H1 (cell line): ENCODE data around the gene CAMTA1. TPM values are rescaled to one million over a fixed set of nuclear protein-coding genes. Genes with fewer than 3 reads are reported as not detected.
A peak's percentile ranks its signal among the peaks of the same experiment; 100 is the strongest.

Source experiments
- CTCF ChIA-PET: fragments of 300-600 bp; sonication (Branson Sonifier 250); formaldehyde crosslinking; loops from one replicate; lab custom pipeline; 2021; ENCODE audit not compliant: partially characterized antibody; lab: Charles Lee
- POLR2A ChIA-PET: fragments of 300-600 bp; sonication (Branson Sonifier 250); formaldehyde crosslinking; loops from one replicate; lab custom pipeline; 2021; ENCODE audit warnings: inconsistent platforms; ENCODE audit not compliant: partially characterized antibody; lab: Charles Lee
- DNase-seq, 2 experiments: peaks; one replicate each; pipeline versions ENCODE4 v3.0.0 to v3.0.0-alpha.2; 2010 to 2022; ENCODE audit warnings: low spot score in 2 of 2, low read depth in 1 of 2, mixed read lengths in 1 of 2
- FAIRE-seq: peaks from 2 replicates; lab custom pipeline; 2011; peaks lifted over from hg19 to GRCh38; lab: Jason Lieb, UNC
- H2AFZ ChIP-seq: 2 replicates; pipeline ENCODE4 v1.8.1; 2012; ENCODE audit warnings: low read length, inconsistent platforms
- H2AK5ac ChIP-seq: 2 replicates; pipeline ENCODE4 v1.6.1; 2013; ENCODE audit warnings: low read depth, low read length
- H2BK120ac ChIP-seq: replicated peaks from 2 replicates; pipeline ENCODE3; 2013; ENCODE audit warnings: low read depth, low read length, inconsistent platforms
- H2BK12ac ChIP-seq: 2 replicates; pipeline ENCODE4 v1.6.1; 2013; ENCODE audit warnings: low read depth, low read length
- H2BK15ac ChIP-seq: 2 replicates; pipeline ENCODE4 v1.6.1; 2013; ENCODE audit warnings: low read length
- H2BK20ac ChIP-seq: 2 replicates; pipeline ENCODE4 v1.6.1; 2013; ENCODE audit warnings: low read length
- H2BK5ac ChIP-seq: 2 replicates; pipeline ENCODE4 v1.6.1; 2013; ENCODE audit warnings: low read depth, low read length
- H3K14ac ChIP-seq: 2 replicates; pipeline ENCODE4 v1.6.1; 2013; ENCODE audit warnings: inconsistent platforms; ENCODE audit not compliant: insufficient read length
- H3K18ac ChIP-seq: 2 replicates; pipeline ENCODE4 v1.6.1; 2013; ENCODE audit warnings: low read length; ENCODE audit errors: extremely low read depth
- H3K23ac ChIP-seq: 2 replicates; pipeline ENCODE4 v1.6.1; 2013; ENCODE audit warnings: inconsistent platforms; ENCODE audit not compliant: insufficient read length
- H3K23me2 ChIP-seq: 2 replicates; pipeline ENCODE4 v1.6.1; 2013; ENCODE audit warnings: low read depth, low read length
- H3K27ac ChIP-seq: 2 replicates; pipeline ENCODE4 v1.6.1; 2011; ENCODE audit warnings: low read depth, low read length, inconsistent platforms
- H3K27me3 ChIP-seq, 4 experiments: replicated peaks in 1 of 4; 1 replicate in 1 of 4; 2 replicates in 3 of 4; pipeline versions ENCODE4 v1.6.1 to v1.8.1; 2011 to 2013; ENCODE audit warnings: low read length in 3 of 4, mild to moderate bottlenecking in 3 of 4, inconsistent platforms in 2 of 4, mixed read lengths in 2 of 4, moderate library complexity in 1 of 4; ENCODE audit not compliant: control insufficient read depth in 3 of 4, insufficient read depth in 3 of 4; ENCODE audit errors: extremely low read depth in 1 of 4
- H3K36me3 ChIP-seq, 4 experiments: 2 replicates each; pipeline versions ENCODE4 v1.6.1 to v1.8.1; 2011 to 2013; ENCODE audit warnings: mild to moderate bottlenecking in 4 of 4, low read length in 3 of 4, moderate library complexity in 2 of 4, control low read depth in 1 of 4, inconsistent platforms in 1 of 4; ENCODE audit not compliant: insufficient read depth in 4 of 4, control insufficient read depth in 2 of 4
- H3K4ac ChIP-seq: replicated peaks from 2 replicates; pipeline ENCODE3; 2013; ENCODE audit warnings: low read length, low read depth, mixed read lengths, inconsistent platforms; ENCODE audit not compliant: insufficient read length
- H3K4me1 ChIP-seq, 4 experiments: replicated peaks in 1 of 4; 1 replicate in 1 of 4; 2 replicates in 3 of 4; pipeline versions ENCODE4 v1.6.1 to v1.8.1; 2011 to 2013; ENCODE audit warnings: low read length in 3 of 4, inconsistent platforms in 2 of 4, mixed read lengths in 1 of 4; ENCODE audit not compliant: insufficient read depth in 4 of 4, control insufficient read depth in 3 of 4
- H3K4me2 ChIP-seq, 2 experiments: 2 replicates each; pipeline versions ENCODE4 v1.6.1 to v1.8.1; 2011 to 2013; ENCODE audit warnings: low read depth in 2 of 2, low read length in 2 of 2, control low read depth in 1 of 2, inconsistent platforms in 1 of 2, mild to moderate bottlenecking in 1 of 2; ENCODE audit not compliant: insufficient read depth in 1 of 2
- H3K4me3 ChIP-seq, 4 experiments: fragments of 200-600, 300-600 bp in 1 of 4; sonication (generic), shearing (Covaris generic), sonication (Bioruptor Twin) in 1 of 4; 2 replicates each; pipeline versions ENCODE4 v1.5.1 to v1.8.1; 2011 to 2016; ENCODE audit warnings: low read length in 4 of 4, low read depth in 3 of 4, control low read depth in 2 of 4, inconsistent platforms in 2 of 4, mild to moderate bottlenecking in 2 of 4, mixed read lengths in 1 of 4, moderate library complexity in 1 of 4; ENCODE audit not compliant: insufficient read depth in 2 of 4; ENCODE audit errors: extremely low read depth in 1 of 4
- H3K56ac ChIP-seq: replicated peaks from 2 replicates; pipeline ENCODE3; 2013; ENCODE audit warnings: low read depth, mild to moderate bottlenecking, mixed read lengths, low read length, inconsistent platforms; ENCODE audit not compliant: insufficient read length
- H3K79me1 ChIP-seq: 2 replicates; pipeline ENCODE4 v1.6.1; 2013; ENCODE audit warnings: low read depth, low read length, control low read depth
- H3K79me2 ChIP-seq, 2 experiments: 2 replicates each; pipeline versions ENCODE4 v1.6.1 to v1.8.1; 2012 to 2013; ENCODE audit warnings: low read length in 2 of 2, mild to moderate bottlenecking in 2 of 2, inconsistent platforms in 1 of 2; ENCODE audit not compliant: insufficient read depth in 2 of 2, control insufficient read depth in 1 of 2
- H3K9ac ChIP-seq, 4 experiments: replicated peaks in 1 of 4; 1 replicate in 1 of 4; 2 replicates in 3 of 4; pipeline versions ENCODE4 v1.6.1 to v1.8.1; 2011 to 2013; ENCODE audit warnings: low read depth in 3 of 4, low read length in 3 of 4, control low read depth in 2 of 4, mild to moderate bottlenecking in 2 of 4, moderate library complexity in 2 of 4, inconsistent platforms in 1 of 4; ENCODE audit errors: extremely low read depth in 1 of 4
- H3K9me3 ChIP-seq, 2 experiments: 2 replicates each; pipeline versions ENCODE4 v1.6.1 to v1.8.1; 2012 to 2013; ENCODE audit warnings: mild to moderate bottlenecking in 2 of 2, moderate library complexity in 2 of 2, control low read depth in 1 of 2, inconsistent platforms in 1 of 2, low read depth in 1 of 2, low read length in 1 of 2, mixed read lengths in 1 of 2; ENCODE audit not compliant: insufficient read depth in 2 of 2
- H4K20me1 ChIP-seq, 2 experiments: replicated peaks in 1 of 2; 2 replicates each; pipeline versions ENCODE3 to v1.8.1; 2011 to 2013; ENCODE audit warnings: inconsistent platforms in 2 of 2, low read length in 2 of 2, mild to moderate bottlenecking in 1 of 2; ENCODE audit not compliant: insufficient read depth in 2 of 2, control insufficient read depth in 1 of 2
- H4K5ac ChIP-seq: 2 replicates; pipeline ENCODE4 v1.6.1; 2013; ENCODE audit warnings: low read length, low read depth, mixed read lengths, inconsistent platforms; ENCODE audit not compliant: insufficient read length
- H4K8ac ChIP-seq: 2 replicates; pipeline ENCODE4 v1.8.0; 2013; ENCODE audit warnings: mild to moderate bottlenecking, moderate library complexity, low read length, inconsistent platforms; ENCODE audit not compliant: insufficient read depth; ENCODE audit errors: extremely low read depth
- H4K91ac ChIP-seq: replicated peaks from 2 replicates; pipeline ENCODE3; 2013; ENCODE audit warnings: low read length, mixed read lengths, inconsistent platforms; ENCODE audit not compliant: insufficient read length
- CTBP2 ChIP-seq: IDR thresholded peaks from 2 replicates; pipeline ENCODE4 v1.7.0; 2011; ENCODE audit warnings: borderline replicate concordance, mild to moderate bottlenecking, moderate library complexity, mixed read lengths, low read length; ENCODE audit not compliant: insufficient read depth, insufficient read length
- EGR1 ChIP-seq: IDR thresholded peaks from 2 replicates; pipeline ENCODE4 v1.6.1; 2011; ENCODE audit warnings: low read depth, low read length, borderline replicate concordance
- GABPA ChIP-seq: IDR thresholded peaks from 2 replicates; pipeline ENCODE4 v1.6.1; 2011; ENCODE audit warnings: mild to moderate bottlenecking, low read length, moderate library complexity, borderline replicate concordance; ENCODE audit not compliant: insufficient read depth
- MAFK ChIP-seq: IDR thresholded peaks from 2 replicates; pipeline ENCODE4 v1.6.1; 2012; ENCODE audit warnings: low read depth, mild to moderate bottlenecking, improper control_type of control experiment, low read length
- RAD21 ChIP-seq, 2 experiments: IDR thresholded peaks in 1 of 2; conservative IDR thresholded peaks in 1 of 2; 2 replicates each; pipeline ENCODE4 v1.6.1; 2011; ENCODE audit warnings: low read depth in 2 of 2, low read length in 2 of 2, improper control_type of control experiment in 1 of 2, inconsistent platforms in 1 of 2, mild to moderate bottlenecking in 1 of 2, moderate library complexity in 1 of 2
- SIX5 ChIP-seq: IDR thresholded peaks from 2 replicates; pipeline ENCODE4 v1.6.1; 2011; ENCODE audit warnings: mild to moderate bottlenecking, low read depth, low read length
- WGBS, 2 experiments: shearing (Covaris generic) in 1 of 2; methylation state at CpG; one replicate each; pipeline versions ENCODE4 v1.1.6 to v1.1.7; 2013 to 2015; ENCODE audit warnings: low lambda C conversion rate in 2 of 2, mixed read lengths in 2 of 2, inconsistent platforms in 1 of 2, low coverage in 1 of 2, missing lambda C conversion rate in 1 of 2; ENCODE audit not compliant: insufficient replicate concordance in 2 of 2, insufficient coverage in 1 of 2, insufficient read length in 1 of 2; ENCODE audit errors: extremely low coverage in 1 of 2, missing lambda C conversion rate in 1 of 2; 5-methylcytosine and 5-hydroxymethylcytosine counted together
- polyA plus RNA-seq, 7 experiments: library from polyadenylated mRNA; depleted of rRNA in 3 of 7; stranded (reverse) in 5 of 7; unstranded in 2 of 7; fragments of >200 nt in 5 of 7; fragments of 200-250 nt in 2 of 7; gene quantifications; 1 replicate in 5 of 7; 2 replicates in 1 of 7; 4 replicates in 1 of 7; pipeline versions ENCODE4 v1.2.1 to v1.2.3, GENCODE V29; 2011 to 2013; ENCODE audit warnings: missing spikeins in 2 of 7, mixed read lengths in 2 of 7
- total RNA-seq: library from RNA; stranded (reverse); fragmentation: NEBNext Ultra II Directional; extraction: Animal tissue kit (Norgen Biotek cat#: 25700); gene quantifications from 2 replicates; pipeline ENCODE4 v1.2.1, GENCODE V29; 2021

Gene CAMTA1
- total and polyA plus RNA-seq, 2 of the 8 experiments (the other 6 are each of a cell fraction or from before 2014, with no cell fraction given), result 65.0 to 119 TPM

DNA sequence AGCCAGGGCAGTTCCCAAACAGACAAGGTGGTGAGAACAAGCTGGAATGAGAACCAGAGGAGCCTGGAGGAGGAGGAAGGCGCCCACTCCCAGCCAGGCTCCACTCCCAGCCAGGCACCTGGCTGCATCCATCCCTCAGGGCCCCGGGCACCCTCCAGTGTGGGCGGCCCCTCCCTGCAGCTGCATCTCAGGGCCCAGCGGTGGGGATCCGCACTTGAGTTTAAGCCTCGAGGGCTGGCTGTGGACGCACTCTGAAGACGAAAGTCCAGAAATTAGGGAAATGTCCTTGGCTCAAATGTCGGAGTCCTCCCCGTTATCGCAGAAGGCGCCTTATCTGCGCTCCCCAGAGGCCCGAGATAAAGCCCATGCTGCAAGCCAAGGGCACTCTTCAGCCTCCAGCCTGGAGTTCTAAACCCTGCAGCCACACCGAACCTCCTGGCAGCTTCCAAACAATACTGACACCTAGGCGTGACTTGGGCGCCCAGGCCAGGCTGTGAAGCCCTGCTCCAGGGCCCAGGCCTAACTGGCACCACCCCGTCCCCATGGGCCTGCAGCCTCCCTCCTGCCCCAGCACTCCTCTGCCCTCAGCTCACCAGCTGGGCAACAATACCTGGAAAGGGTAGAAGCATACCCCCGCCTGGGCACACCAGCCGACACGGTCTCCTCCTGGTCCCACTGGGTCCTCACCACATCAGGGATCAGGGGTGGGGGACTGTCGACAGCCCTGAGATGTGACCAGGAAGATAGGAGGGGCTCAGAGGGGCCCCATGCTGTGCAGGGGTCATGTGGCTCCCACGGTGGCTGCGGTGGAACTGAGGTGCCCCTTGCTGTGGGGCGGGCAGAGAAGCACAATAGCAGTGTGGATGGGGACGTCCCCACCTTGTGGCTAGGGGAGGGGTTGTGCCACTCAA, 801.0 kb downstream of the CAMTA1 start:
- H4K20me1 ChIP-seq, result no peaks in the 10 kb centered on the region
- WGBS, 2 experiments, result 89% methylated on average over 25 of the region's 26 CpGs; no CpG with 5 or more reads in 1 of the 2 experiments
- CTCF ChIA-PET, result interaction anchor here (0.6 to 6.7 kb wide), 11 partner anchors 9 to 133 kb away, joined by 3 to 36 read pairs (median 3); no protein-coding TSS in a partner anchor

More for the DNA sequence above, 801.0 kb downstream of the CAMTA1 start:
- H3K9me3 ChIP-seq, result no peaks in the 10 kb centered on the region
- peak overlapping the region; percentile 38 for H4K91ac ChIP-seq
- no peak overlapping the region; the same call in 1 of the 2 replicates for H2BK12ac ChIP-seq
- no peak overlapping the region for H3K4ac ChIP-seq
- H4K8ac ChIP-seq, result peak overlapping the region; percentile 31; the same call in 1 of the 2 replicates
- TF ChIP-seq EGR1, result no peak
- no peak for TF ChIP-seq GABPA
- no peak; a peak in 1 of 4 replicates for TF ChIP-seq RAD21 (IDR thresholded peaks at IDR 0.05 in 1 of 2, conservative IDR thresholded peaks at IDR 0.05 in 1 of 2; ENCODE audit: low read depth in 2 of 2, low read length in 2 of 2)
- no peak for TF ChIP-seq CTBP2
- TF ChIP-seq MAFK, result no peak
- no peak for TF ChIP-seq SIX5
- no peaks in the 10 kb centered on the region for H3K36me3 ChIP-seq
- H3K4me2 ChIP-seq, result no peak overlapping the region
- peaks cover 0 to 8% (median 0%) of the 10 kb centered on the region in 4 experiments; a peak in 1 of 7 replicates for H3K4me1 ChIP-seq
- no peak for DNase-seq
- no peak overlapping the region for H3K4me3 ChIP-seq
- no peak overlapping the region for H3K18ac ChIP-seq
- H2BK5ac ChIP-seq, result no peak overlapping the region
- no peak overlapping the region for H3K9ac ChIP-seq
- no peak overlapping the region for H2BK20ac ChIP-seq
- H3K14ac ChIP-seq, result no peak overlapping the region
- H3K79me1 ChIP-seq, result no peaks in the 10 kb centered on the region
- no peak overlapping the region for H2AK5ac ChIP-seq
- no peak overlapping the region for H3K23ac ChIP-seq
- no peak overlapping the region for H3K56ac ChIP-seq
- FAIRE-seq, result no peak
- no peak overlapping the region for H3K27ac ChIP-seq
- H3K27me3 ChIP-seq, result no peaks in the 10 kb centered on the region
- H2BK120ac ChIP-seq, result no peak overlapping the region
- H3K23me2 ChIP-seq, result no peaks in the 10 kb centered on the region
- H2BK15ac ChIP-seq, result no peak overlapping the region
- no peaks in the 10 kb centered on the region for H3K79me2 ChIP-seq
- no peak overlapping the region for H2AFZ ChIP-seq
- POLR2A ChIA-PET, result no interaction called here
- H4K5ac ChIP-seq, result no peak overlapping the region
